H1 (cell line): ENCODE data around the gene ADCK1. TPM values are rescaled to one million over a fixed set of nuclear protein-coding genes. Genes with fewer than 3 reads are reported as not detected.

Experiments used
- CTCF ChIA-PET: fragments of 300-600 bp; sonication (Branson Sonifier 250); formaldehyde crosslinking; loops from one replicate; lab custom pipeline; 2021; ENCODE audit not compliant: partially characterized antibody; lab: Charles Lee
- POLR2A ChIA-PET: fragments of 300-600 bp; sonication (Branson Sonifier 250); formaldehyde crosslinking; loops from one replicate; lab custom pipeline; 2021; ENCODE audit warnings: inconsistent platforms; ENCODE audit not compliant: partially characterized antibody; lab: Charles Lee
- DNase-seq, 2 experiments: peaks; one replicate each; pipeline versions ENCODE4 v3.0.0 to v3.0.0-alpha.2; 2010 to 2022; ENCODE audit warnings: low spot score in 2 of 2, low read depth in 1 of 2, mixed read lengths in 1 of 2
- FAIRE-seq: peaks from 2 replicates; lab custom pipeline; 2011; peaks lifted over from hg19 to GRCh38; lab: Jason Lieb, UNC
- H2AFZ ChIP-seq: 2 replicates; pipeline ENCODE4 v1.8.1; 2012; ENCODE audit warnings: low read length, inconsistent platforms
- H2AK5ac ChIP-seq: 2 replicates; pipeline ENCODE4 v1.6.1; 2013; ENCODE audit warnings: low read depth, low read length
- H2BK120ac ChIP-seq: replicated peaks from 2 replicates; pipeline ENCODE3; 2013; ENCODE audit warnings: low read depth, low read length, inconsistent platforms
- H2BK12ac ChIP-seq: 2 replicates; pipeline ENCODE4 v1.6.1; 2013; ENCODE audit warnings: low read depth, low read length
- H2BK15ac ChIP-seq: 2 replicates; pipeline ENCODE4 v1.6.1; 2013; ENCODE audit warnings: low read length
- H2BK20ac ChIP-seq: 2 replicates; pipeline ENCODE4 v1.6.1; 2013; ENCODE audit warnings: low read length
- H2BK5ac ChIP-seq: 2 replicates; pipeline ENCODE4 v1.6.1; 2013; ENCODE audit warnings: low read depth, low read length
- H3K14ac ChIP-seq: 2 replicates; pipeline ENCODE4 v1.6.1; 2013; ENCODE audit warnings: inconsistent platforms; ENCODE audit not compliant: insufficient read length
- H3K18ac ChIP-seq: 2 replicates; pipeline ENCODE4 v1.6.1; 2013; ENCODE audit warnings: low read length; ENCODE audit errors: extremely low read depth
- H3K23ac ChIP-seq: 2 replicates; pipeline ENCODE4 v1.6.1; 2013; ENCODE audit warnings: inconsistent platforms; ENCODE audit not compliant: insufficient read length
- H3K23me2 ChIP-seq: 2 replicates; pipeline ENCODE4 v1.6.1; 2013; ENCODE audit warnings: low read depth, low read length
- H3K27ac ChIP-seq: 2 replicates; pipeline ENCODE4 v1.6.1; 2011; ENCODE audit warnings: low read depth, low read length, inconsistent platforms
- H3K27me3 ChIP-seq, 4 experiments: replicated peaks in 1 of 4; 1 replicate in 1 of 4; 2 replicates in 3 of 4; pipeline versions ENCODE4 v1.6.1 to v1.8.1; 2011 to 2013; ENCODE audit warnings: low read length in 3 of 4, mild to moderate bottlenecking in 3 of 4, inconsistent platforms in 2 of 4, mixed read lengths in 2 of 4, moderate library complexity in 1 of 4; ENCODE audit not compliant: control insufficient read depth in 3 of 4, insufficient read depth in 3 of 4; ENCODE audit errors: extremely low read depth in 1 of 4
- H3K36me3 ChIP-seq, 4 experiments: 2 replicates each; pipeline versions ENCODE4 v1.6.1 to v1.8.1; 2011 to 2013; ENCODE audit warnings: mild to moderate bottlenecking in 4 of 4, low read length in 3 of 4, moderate library complexity in 2 of 4, control low read depth in 1 of 4, inconsistent platforms in 1 of 4; ENCODE audit not compliant: insufficient read depth in 4 of 4, control insufficient read depth in 2 of 4
- H3K4ac ChIP-seq: replicated peaks from 2 replicates; pipeline ENCODE3; 2013; ENCODE audit warnings: low read length, low read depth, mixed read lengths, inconsistent platforms; ENCODE audit not compliant: insufficient read length
- H3K4me1 ChIP-seq, 4 experiments: replicated peaks in 1 of 4; 1 replicate in 1 of 4; 2 replicates in 3 of 4; pipeline versions ENCODE4 v1.6.1 to v1.8.1; 2011 to 2013; ENCODE audit warnings: low read length in 3 of 4, inconsistent platforms in 2 of 4, mixed read lengths in 1 of 4; ENCODE audit not compliant: insufficient read depth in 4 of 4, control insufficient read depth in 3 of 4
- H3K4me2 ChIP-seq, 2 experiments: 2 replicates each; pipeline versions ENCODE4 v1.6.1 to v1.8.1; 2011 to 2013; ENCODE audit warnings: low read depth in 2 of 2, low read length in 2 of 2, control low read depth in 1 of 2, inconsistent platforms in 1 of 2, mild to moderate bottlenecking in 1 of 2; ENCODE audit not compliant: insufficient read depth in 1 of 2
- H3K4me3 ChIP-seq, 4 experiments: fragments of 200-600, 300-600 bp in 1 of 4; sonication (generic), shearing (Covaris generic), sonication (Bioruptor Twin) in 1 of 4; 2 replicates each; pipeline versions ENCODE4 v1.5.1 to v1.8.1; 2011 to 2016; ENCODE audit warnings: low read length in 4 of 4, low read depth in 3 of 4, control low read depth in 2 of 4, inconsistent platforms in 2 of 4, mild to moderate bottlenecking in 2 of 4, mixed read lengths in 1 of 4, moderate library complexity in 1 of 4; ENCODE audit not compliant: insufficient read depth in 2 of 4; ENCODE audit errors: extremely low read depth in 1 of 4
- H3K56ac ChIP-seq: replicated peaks from 2 replicates; pipeline ENCODE3; 2013; ENCODE audit warnings: low read depth, mild to moderate bottlenecking, mixed read lengths, low read length, inconsistent platforms; ENCODE audit not compliant: insufficient read length
- H3K79me1 ChIP-seq: 2 replicates; pipeline ENCODE4 v1.6.1; 2013; ENCODE audit warnings: low read depth, low read length, control low read depth
- H3K79me2 ChIP-seq, 2 experiments: 2 replicates each; pipeline versions ENCODE4 v1.6.1 to v1.8.1; 2012 to 2013; ENCODE audit warnings: low read length in 2 of 2, mild to moderate bottlenecking in 2 of 2, inconsistent platforms in 1 of 2; ENCODE audit not compliant: insufficient read depth in 2 of 2, control insufficient read depth in 1 of 2
- H3K9ac ChIP-seq, 4 experiments: replicated peaks in 1 of 4; 1 replicate in 1 of 4; 2 replicates in 3 of 4; pipeline versions ENCODE4 v1.6.1 to v1.8.1; 2011 to 2013; ENCODE audit warnings: low read depth in 3 of 4, low read length in 3 of 4, control low read depth in 2 of 4, mild to moderate bottlenecking in 2 of 4, moderate library complexity in 2 of 4, inconsistent platforms in 1 of 4; ENCODE audit errors: extremely low read depth in 1 of 4
- H3K9me3 ChIP-seq, 2 experiments: 2 replicates each; pipeline versions ENCODE4 v1.6.1 to v1.8.1; 2012 to 2013; ENCODE audit warnings: mild to moderate bottlenecking in 2 of 2, moderate library complexity in 2 of 2, control low read depth in 1 of 2, inconsistent platforms in 1 of 2, low read depth in 1 of 2, low read length in 1 of 2, mixed read lengths in 1 of 2; ENCODE audit not compliant: insufficient read depth in 2 of 2
- H4K20me1 ChIP-seq, 2 experiments: replicated peaks in 1 of 2; 2 replicates each; pipeline versions ENCODE3 to v1.8.1; 2011 to 2013; ENCODE audit warnings: inconsistent platforms in 2 of 2, low read length in 2 of 2, mild to moderate bottlenecking in 1 of 2; ENCODE audit not compliant: insufficient read depth in 2 of 2, control insufficient read depth in 1 of 2
- H4K5ac ChIP-seq: 2 replicates; pipeline ENCODE4 v1.6.1; 2013; ENCODE audit warnings: low read length, low read depth, mixed read lengths, inconsistent platforms; ENCODE audit not compliant: insufficient read length
- H4K8ac ChIP-seq: 2 replicates; pipeline ENCODE4 v1.8.0; 2013; ENCODE audit warnings: mild to moderate bottlenecking, moderate library complexity, low read length, inconsistent platforms; ENCODE audit not compliant: insufficient read depth; ENCODE audit errors: extremely low read depth
- H4K91ac ChIP-seq: replicated peaks from 2 replicates; pipeline ENCODE3; 2013; ENCODE audit warnings: low read length, mixed read lengths, inconsistent platforms; ENCODE audit not compliant: insufficient read length
- ASH2L ChIP-seq: fragments of 200-600, 300-600 bp; sonication (generic); IDR thresholded peaks from one replicate; pipeline ENCODE4 v1.7.1; 2017; ENCODE audit warnings: low read length
- BACH1 ChIP-seq: IDR thresholded peaks from 2 replicates; pipeline ENCODE4 v1.6.1; 2012; ENCODE audit warnings: low read length, improper control_type of control experiment
- HDAC2 ChIP-seq, 2 experiments: fragments of 300-600 bp in 1 of 2; sonication (generic) in 1 of 2; IDR thresholded peaks; 2 replicates each; pipeline ENCODE4 v1.6.1; 2011 to 2012; ENCODE audit warnings: low read depth in 2 of 2, low read length in 2 of 2, mild to moderate bottlenecking in 2 of 2, moderate library complexity in 2 of 2, borderline replicate concordance in 1 of 2, inconsistent platforms in 1 of 2
- PHF8 ChIP-seq: fragments of 200-600 bp; sonication (generic); conservative IDR thresholded peaks from 2 replicates; pipeline ENCODE4 v1.7.1; 2012; ENCODE audit warnings: low read depth, mild to moderate bottlenecking, inconsistent platforms, low read length, moderate library complexity
- POLR2A ChIP-seq, 2 experiments: IDR thresholded peaks; 1 replicate in 1 of 2; 2 replicates in 1 of 2; pipeline ENCODE4 v1.6.1; 2011; ENCODE audit warnings: low read depth in 2 of 2, low read length in 2 of 2, mild to moderate bottlenecking in 2 of 2; ENCODE audit errors: control extremely low read depth in 1 of 2
- POLR2AphosphoS5 ChIP-seq: IDR thresholded peaks from 2 replicates; pipeline ENCODE4 v1.6.1; 2011; ENCODE audit warnings: low read depth, low read length
- SIX5 ChIP-seq: IDR thresholded peaks from 2 replicates; pipeline ENCODE4 v1.6.1; 2011; ENCODE audit warnings: mild to moderate bottlenecking, low read depth, low read length
- TEAD4 ChIP-seq: IDR thresholded peaks from 2 replicates; pipeline ENCODE4 v1.6.1; 2012; ENCODE audit warnings: low read depth, low read length, inconsistent platforms, mixed read lengths
- WGBS, 2 experiments: shearing (Covaris generic) in 1 of 2; methylation state at CpG; one replicate each; pipeline versions ENCODE4 v1.1.6 to v1.1.7; 2013 to 2015; ENCODE audit warnings: low lambda C conversion rate in 2 of 2, mixed read lengths in 2 of 2, inconsistent platforms in 1 of 2, low coverage in 1 of 2, missing lambda C conversion rate in 1 of 2; ENCODE audit not compliant: insufficient replicate concordance in 2 of 2, insufficient coverage in 1 of 2, insufficient read length in 1 of 2; ENCODE audit errors: extremely low coverage in 1 of 2, missing lambda C conversion rate in 1 of 2; 5-methylcytosine and 5-hydroxymethylcytosine counted together
- long read RNA-seq, 2 experiments: library from RNA in 1 of 2; library from capped mRNA in 1 of 2; stranded (forward); transcript quantifications; one replicate each; pipeline ENCODE4 v2.0.0, GENCODE V29; 2021; ENCODE audit warnings: inconsistent platforms in 1 of 2
- polyA minus RNA-seq, 3 experiments: library from RNA; depleted of rRNA, polyadenylated mRNA; stranded (reverse); fragments of >200 nt; gene quantifications; 1 replicate in 2 of 3; 2 replicates in 1 of 3; pipeline ENCODE4 v1.2.3, GENCODE V29; 2011
- polyA plus RNA-seq, 7 experiments: library from polyadenylated mRNA; depleted of rRNA in 3 of 7; stranded (reverse) in 5 of 7; unstranded in 2 of 7; fragments of >200 nt in 5 of 7; fragments of 200-250 nt in 2 of 7; gene quantifications; 1 replicate in 5 of 7; 2 replicates in 1 of 7; 4 replicates in 1 of 7; pipeline versions ENCODE4 v1.2.1 to v1.2.3, GENCODE V29; 2011 to 2013; ENCODE audit warnings: missing spikeins in 2 of 7, mixed read lengths in 2 of 7
- total RNA-seq: library from RNA; stranded (reverse); fragmentation: NEBNext Ultra II Directional; extraction: Animal tissue kit (Norgen Biotek cat#: 25700); gene quantifications from 2 replicates; pipeline ENCODE4 v1.2.1, GENCODE V29; 2021

The ADCK1 gene
- total RNA-seq (11.0 and 11.5 TPM in 2 replicates), polyA plus RNA-seq (2011; rRNA removed) (16.8 and 23.0 TPM in 2 replicates), polyA minus RNA-seq (2011; rRNA and poly(A)+ RNA removed) (17.4 and 18.0 TPM in 2 replicates)
- 15.5 TPM for polyA plus RNA-seq (2011; cell fraction: cytosol; rRNA removed)
- polyA plus RNA-seq (2011; cell fraction: nucleus; rRNA removed) = 31.9 TPM
- polyA plus RNA-seq (2012, experiment 1 of 2) = 10.5 to 17.5 TPM (median 13.8 TPM) in 4 replicates
- 11.5 TPM for polyA plus RNA-seq (2012, experiment 2 of 2)
- 8.7 TPM for polyA plus RNA-seq (2013, experiment 1 of 2)
- polyA plus RNA-seq (2013, experiment 2 of 2) = 9.3 TPM
- 7.6 TPM for polyA minus RNA-seq (2011; cell fraction: cytosol; rRNA and poly(A)+ RNA removed)
- 13.1 TPM for polyA minus RNA-seq (2011; cell fraction: nucleus; rRNA and poly(A)+ RNA removed)
- long read RNA-seq, experiment 1, partial matches to known transcripts = 9 of 12 reads
- long read RNA-seq, experiment 1, other reads (novel, unspliced or antisense) = 3 of 12 reads
- long read RNA-seq, experiment 2, partial matches to known transcripts = 0 of 5 reads
- long read RNA-seq, experiment 2, other reads (novel, unspliced or antisense) = 2 of 5 reads

DNA sequence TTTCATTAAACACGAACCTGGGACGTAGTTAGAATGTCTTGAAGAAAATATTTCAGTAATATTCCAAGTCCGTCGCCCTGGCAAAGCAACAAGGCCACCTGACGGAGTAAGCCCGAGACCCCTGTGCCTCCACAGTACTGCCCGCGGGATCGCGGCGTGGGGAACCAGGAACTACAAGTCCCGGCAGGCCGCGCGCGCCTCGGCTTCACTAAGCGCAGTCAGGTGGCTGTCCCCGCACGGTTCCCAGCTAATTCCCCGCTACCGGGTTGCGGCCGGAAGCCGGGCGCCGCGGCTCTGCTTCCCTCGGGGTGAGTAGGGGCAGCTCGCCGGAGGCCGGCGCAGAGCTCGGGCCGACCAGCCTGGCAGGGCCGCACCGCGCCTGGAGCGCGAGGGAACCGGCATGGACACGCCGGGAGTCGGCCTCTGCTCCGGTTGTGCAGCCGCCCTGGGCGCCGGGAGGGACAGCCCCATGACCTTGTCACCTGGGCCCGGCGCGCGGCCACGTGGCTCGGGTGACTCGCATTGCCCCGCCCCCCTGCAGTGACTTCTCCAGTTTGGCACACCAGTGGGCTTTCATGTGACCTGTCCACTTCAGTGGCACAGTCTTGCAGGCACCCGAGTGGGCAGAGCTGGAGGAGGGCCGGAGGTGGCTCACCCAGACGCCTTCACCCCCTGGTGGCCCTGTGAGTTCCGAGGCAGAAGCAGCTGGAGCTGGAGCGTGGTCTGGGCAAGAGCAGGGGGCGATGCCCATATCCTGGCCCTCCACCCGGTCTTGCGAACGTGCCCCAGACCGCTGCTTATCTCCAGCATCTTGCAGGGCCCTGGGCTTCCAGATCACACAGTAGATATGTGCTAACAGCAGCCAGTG lies at the start of gene ADCK1:
Gene ADCK1 (plus strand): TSS at position 247 of the 868 bp plus-strand sequence. CDS start 18,870 bp downstream, outside the sequence.
- no peak within 1 kb of the TSS for H2BK15ac ChIP-seq
- peak within 1 kb of the TSS; percentile 27 for H3K4ac ChIP-seq
- no peak within 1 kb of the TSS for H3K14ac ChIP-seq
- 0 out of 2 replicates have a peak, but pooled peaks cover 5% of the 10 kb centered on the region for H3K79me1 ChIP-seq
- no peaks in the 10 kb centered on the region for H3K9me3 ChIP-seq
- H4K20me1 ChIP-seq = no peaks in the 10 kb centered on the region
- H3K79me2 ChIP-seq = 0 out of 4 replicates have a peak, but pooled peaks cover 0 to 3% of the 10 kb centered on the region in 2 experiments
- H3K36me3 ChIP-seq = no peaks in the 10 kb centered on the region
- H3K4me1 ChIP-seq = peaks cover 0 to 13% (median 1%) of the 10 kb centered on the region in 4 experiments; a peak in 4 of 7 replicates
- H2BK12ac ChIP-seq = no peak within 1 kb of the TSS
- H3K18ac ChIP-seq = peak within 1 kb of the TSS; percentile 84
- H3K27me3 ChIP-seq = no peaks in the 10 kb centered on the region
- WGBS, 2 experiments = 4% methylated on average over 53 of the region's 66 CpGs; no CpG with 5 or more reads in 1 of the 2 experiments
- no peak within 1 kb of the TSS for H3K23ac ChIP-seq
- POLR2A ChIA-PET = interaction anchor here (1.0 to 2.2 kb wide), 5 partner anchors 9 to 140 kb away, joined by 4 to 9 read pairs (median 7); partner anchors contain the start of gene SNW1
- H2AK5ac ChIP-seq = no peak within 1 kb of the TSS
- H2AFZ ChIP-seq = peak within 1 kb of the TSS; percentile 90
- H2BK120ac ChIP-seq = peak within 1 kb of the TSS; percentile 87
- FAIRE-seq (no peak), DNase-seq (peak in 1 of 2 experiments; percentile 88)
- peak within 1 kb of the TSS; percentile 74 to 86 (median 84) for H3K4me3 ChIP-seq
- CTCF ChIA-PET = interaction anchor here (0.6 to 3.6 kb wide), 7 partner anchors 9 to 55 kb away, joined by 3 to 27 read pairs (median 3); partner anchors contain the start of gene SNW1
- H3K56ac ChIP-seq = peak within 1 kb of the TSS; percentile 64
- H4K8ac ChIP-seq = peak within 1 kb of the TSS; percentile 62; the same call in 1 of the 2 replicates
- peak within 1 kb of the TSS; percentile 58 for H4K91ac ChIP-seq
- peak within 1 kb of the TSS; percentile 54 to 88 for H3K4me2 ChIP-seq
- H3K27ac ChIP-seq = peak within 1 kb of the TSS; percentile 41; the same call in 1 of the 2 replicates
- peaks cover 5% of the 10 kb centered on the region; the same call in 1 of the 2 replicates for H3K23me2 ChIP-seq
- no peak within 1 kb of the TSS for H2BK20ac ChIP-seq
- H4K5ac ChIP-seq = peak within 1 kb of the TSS; percentile 89
- H3K9ac ChIP-seq = peak within 1 kb of the TSS; percentile 36 to 80 (median 74); a peak in 6 of 7 replicates
- peak within 1 kb of the TSS; percentile 66; the same call in 1 of the 2 replicates for H2BK5ac ChIP-seq
- peak in 1 of 2 experiments; percentile 92; a peak in 1 of 4 replicates for TF ChIP-seq HDAC2 (IDR thresholded peaks at IDR 0.05; ENCODE audit: borderline replicate concordance in 1 of 2, low read depth in 2 of 2, low read length in 2 of 2)
- 0 out of 2 replicates have a peak, but pooled peaks have one; percentile 7 for TF ChIP-seq TEAD4
- 0 out of 2 replicates have a peak, but pooled peaks have one; percentile 43 for TF ChIP-seq POLR2AphosphoS5
- peak in 1 of 2 experiments; percentile 88; a peak in 2 of 3 replicates for TF ChIP-seq POLR2A (IDR thresholded peaks at IDR 0.05; ENCODE audit: control extremely low read depth in 1 of 2, low read depth in 2 of 2, low read length in 2 of 2)
- TF ChIP-seq SIX5 = peak; percentile 58
- peak; percentile 79 for TF ChIP-seq BACH1
- TF ChIP-seq PHF8 = peak; percentile 84
- TF ChIP-seq ASH2L = peak; percentile 88
